ENCODE measurements around the gene AGMO.

Gene AGMO

GRCh38 chr7:15399441-15399840 lies 162.4 kb downstream of the AGMO start:
- no peak for DNase-seq (ENCODE audit: low read depth in 2 of 2)

- DNase-seq (ENCODE audit: low read depth in 2 of 2), result no peak
Observed at GRCh38 chr7:15397922-15398760, 163.7 kb downstream of the AGMO start.

- DNase-seq (ENCODE audit: low read depth in 2 of 2), result no peak
Observed at GRCh38 chr7:15397159-15397550, 164.7 kb downstream of the AGMO start.

GRCh38 chr7:15396210-15397158 lies 165.3 kb downstream of the AGMO start:
- no peak for DNase-seq (ENCODE audit: low read depth in 2 of 2)

- no peak for DNase-seq (ENCODE audit: low read depth in 2 of 2)
Observed at GRCh38 chr7:15389073-15389472, 172.7 kb downstream of the AGMO start.

GRCh38 chr7:15378494-15379145 lies 183.2 kb downstream of the AGMO start:
- no peak for DNase-seq (ENCODE audit: low read depth in 2 of 2)

- no peak for DNase-seq (ENCODE audit: low read depth in 2 of 2)
Observed at GRCh38 chr7:15376600-15376999, 185.2 kb downstream of the AGMO start.

GRCh38 chr7:15370441-15370840 lies 191.4 kb downstream of the AGMO start:
- no peak for DNase-seq (ENCODE audit: low read depth in 2 of 2)

GRCh38 chr7:15368653-15369052 lies 193.2 kb downstream of the AGMO start:
- no peak for DNase-seq (ENCODE audit: low read depth in 2 of 2)

GRCh38 chr7:15367897-15368296 lies 193.9 kb downstream of the AGMO start:
- DNase-seq (ENCODE audit: low read depth in 2 of 2), result no peak

GRCh38 chr7:15358112-15358511 lies 203.7 kb downstream of the AGMO start:
- DNase-seq (ENCODE audit: low read depth in 2 of 2), result no peak

GRCh38 chr7:15352421-15353206 lies 209.2 kb downstream of the AGMO start:
- DNase-seq (ENCODE audit: low read depth in 2 of 2), result no peak

- no peak for DNase-seq (ENCODE audit: low read depth in 2 of 2)
Observed at GRCh38 chr7:15345216-15345615, 216.6 kb downstream of the AGMO start.

GRCh38 chr7:15341817-15342216 lies 220.0 kb downstream of the AGMO start:
- no peak for DNase-seq (ENCODE audit: low read depth in 2 of 2)

- DNase-seq (ENCODE audit: low read depth in 2 of 2), result no peak
Observed at GRCh38 chr7:15336146-15336545, 225.7 kb downstream of the AGMO start.

- DNase-seq (ENCODE audit: low read depth in 2 of 2), result no peak
Observed at GRCh38 chr7:15335390-15335789, 226.4 kb downstream of the AGMO start.

GRCh38 chr7:15334536-15335263 lies 227.1 kb downstream of the AGMO start:
- no peak for DNase-seq (ENCODE audit: low read depth in 2 of 2)

GRCh38 chr7:15332956-15333355 lies 228.9 kb downstream of the AGMO start:
- DNase-seq (ENCODE audit: low read depth in 2 of 2), result no peak

- no peak for DNase-seq (ENCODE audit: low read depth in 2 of 2)
Observed at GRCh38 chr7:15330943-15331342, 230.9 kb downstream of the AGMO start.

- no peak for DNase-seq (ENCODE audit: low read depth in 2 of 2)
Observed at GRCh38 chr7:15327001-15327400, 234.8 kb downstream of the AGMO start.

Data from stimulated activated CD4-positive, alpha-beta T cell treated with anti-CD3 and anti-CD28 coated beads, Interleukin-12 subunit alpha, Interleukin-12 subunit beta, amount 100 ng/mL, for 24 hours (primary cell).